K562 (cell line): ENCODE measurements around the gene P2RX3. TPM values are rescaled to one million over a fixed set of nuclear protein-coding genes. Genes with fewer than 3 reads are reported as not detected.

Experiments
- ATAC-seq: fragments of 200-7000 bp; cut with Tn5 transposase; 3 replicates; pipeline ENCODE4 v1.9.1; 2020; ENCODE audit warnings: moderate library complexity
- BruUV-seq: library from RNA; stranded (reverse); fragments of 400-500 nt; replicated peaks from 2 replicates; lab custom pipeline; 2021; lab: Mats Ljungman, UMichigan
- CTCF ChIA-PET: fragments of 300-600 bp; formaldehyde crosslinking; extraction: SDS; loops from one replicate; lab custom pipeline; 2021; ENCODE audit warnings: low intra/inter-chr PET ratio; lab: Yijun Ruan, JAX
- POLR2A ChIA-PET: fragments of 300-600, 350-650 bp; sonication (Branson Sonifier 250); formaldehyde crosslinking; extraction: SDS; loops from one replicate; lab custom pipeline; 2021; ENCODE audit warnings: antibody characterized with exemption, inconsistent platforms; lab: Yijun Ruan, JAX
- DNase-seq, 4 experiments: peaks; one replicate each; pipeline versions ENCODE4 v3.0.0 to v3.0.0-alpha.2; 2011 to 2018; ENCODE audit warnings: low spot score in 3 of 4, mixed read lengths in 3 of 4; ENCODE audit errors: extremely low read depth in 1 of 4
- FAIRE-seq: peaks from 2 replicates; lab custom pipeline; 2011; peaks lifted over from hg19 to GRCh38; lab: Jason Lieb, UNC
- H2AFZ ChIP-seq: 2 replicates; pipeline ENCODE4 v1.6.0; 2011; ENCODE audit warnings: low read depth, low read length, control low read depth, inconsistent platforms
- H3K27ac ChIP-seq: fragments of 200-600 bp; 3 replicates; pipeline ENCODE4 v1.8.0; 2011; ENCODE audit warnings: low read depth, mild to moderate bottlenecking, control low read depth, inconsistent platforms, low read length, moderate library complexity, mixed read lengths; ENCODE audit errors: extremely low read depth
- H3K27me3 ChIP-seq, 2 experiments: fragments of 300-600 bp in 1 of 2; 2 replicates in 1 of 2; 3 replicates in 1 of 2; pipeline versions ENCODE4 v1.6.0 to v1.8.0; 2011; ENCODE audit warnings: inconsistent platforms in 2 of 2, low read length in 2 of 2, mild to moderate bottlenecking in 1 of 2, mixed read lengths in 1 of 2, moderate library complexity in 1 of 2; ENCODE audit not compliant: control insufficient read depth in 2 of 2, insufficient read depth in 2 of 2
- H3K36me3 ChIP-seq: fragments of 300-600 bp; 3 replicates; pipeline ENCODE4 v1.8.0; 2011; ENCODE audit warnings: mild to moderate bottlenecking, low read length, inconsistent platforms; ENCODE audit not compliant: control insufficient read depth, insufficient read depth
- H3K4me1 ChIP-seq, 2 experiments: fragments of 200-600 bp in 1 of 2; replicated peaks in 1 of 2; 2 replicates in 1 of 2; 3 replicates in 1 of 2; pipeline versions ENCODE4 v1.5.1 to v1.8.0; 2011; ENCODE audit warnings: inconsistent platforms in 2 of 2, low read length in 2 of 2, mild to moderate bottlenecking in 1 of 2, mixed read lengths in 1 of 2, moderate library complexity in 1 of 2; ENCODE audit not compliant: control insufficient read depth in 2 of 2, insufficient read depth in 2 of 2
- H3K4me2 ChIP-seq: 2 replicates; pipeline ENCODE4 v1.6.1; 2011; ENCODE audit warnings: low read length, control low read depth, inconsistent platforms, mixed read lengths; ENCODE audit not compliant: insufficient read depth
- H3K4me3 ChIP-seq: fragments of 200-600 bp; sonication (generic), shearing (Covaris generic); 2 replicates; pipeline ENCODE4 v1.5.1; 2016; ENCODE audit warnings: control low read depth, inconsistent platforms
- H3K79me2 ChIP-seq: fragments of 200-600 bp; 3 replicates; pipeline ENCODE4 v1.8.0; 2011; ENCODE audit warnings: low read length, inconsistent platforms; ENCODE audit not compliant: control insufficient read depth, insufficient read depth
- H3K9ac ChIP-seq, 2 experiments: 2 replicates each; pipeline versions ENCODE4 v1.6.0 to v1.6.1; 2011; ENCODE audit warnings: low read depth in 2 of 2, low read length in 2 of 2, control low read depth in 1 of 2, inconsistent platforms in 1 of 2, mild to moderate bottlenecking in 1 of 2, mixed read lengths in 1 of 2; ENCODE audit not compliant: insufficient read depth in 1 of 2
- H3K9me1 ChIP-seq: one replicate; pipeline ENCODE4 v1.6.0; 2011; ENCODE audit warnings: inconsistent platforms, mild to moderate bottlenecking, low read length, moderate library complexity; ENCODE audit not compliant: control insufficient read depth, insufficient read depth
- H3K9me3 ChIP-seq: replicated peaks from 2 replicates; pipeline ENCODE4 v1.5.1; 2011; ENCODE audit warnings: low read depth, low read length, inconsistent platforms; ENCODE audit not compliant: control insufficient read depth, insufficient read depth
- H4K20me1 ChIP-seq: replicated peaks from 2 replicates; pipeline ENCODE4 v1.6.1; 2011; ENCODE audit warnings: low read length, inconsistent platforms, mixed read lengths; ENCODE audit not compliant: control insufficient read depth, insufficient read depth
- ATF2 ChIP-seq: sonication (generic); formaldehyde crosslinking; IDR thresholded peaks from 2 replicates; pipeline ENCODE4 v1.8.1; 2022; ENCODE audit warnings: missing genetic modification reagents
- CCNT2 ChIP-seq: IDR thresholded peaks from 2 replicates; pipeline ENCODE4 v1.6.1; 2011; ENCODE audit warnings: borderline replicate concordance, low read depth, mild to moderate bottlenecking, moderate library complexity, mixed read lengths, low read length; ENCODE audit not compliant: insufficient read length; ENCODE audit errors: extremely low read depth
- CHAMP1 ChIP-seq: fragments of 450-650 bp; IDR thresholded peaks from 2 replicates; pipeline ENCODE4 v1.6.1; 2016; ENCODE audit warnings: mild to moderate bottlenecking
- FOXJ3 ChIP-seq: sonication (generic); formaldehyde crosslinking; IDR thresholded peaks from 2 replicates; pipeline ENCODE4 v1.4.0; 2020; ENCODE audit warnings: mild to moderate bottlenecking, missing genetic modification reagents
- MCM5 ChIP-seq: fragments of 450-650 bp; IDR thresholded peaks from 2 replicates; pipeline ENCODE4 v1.6.1; 2016; ENCODE audit warnings: low read depth
- MEIS2 ChIP-seq: fragments of 450-650 bp; IDR thresholded peaks from 2 replicates; pipeline ENCODE4 v1.6.1; 2014; ENCODE audit warnings: mild to moderate bottlenecking; ENCODE audit not compliant: partially characterized antibody
- NFIC ChIP-seq: fragments of 450-650 bp; IDR thresholded peaks from 2 replicates; pipeline ENCODE4 v1.6.1; 2017; ENCODE audit warnings: mild to moderate bottlenecking, inconsistent platforms
- PKNOX1 ChIP-seq: fragments of 450-650 bp; IDR thresholded peaks from 2 replicates; pipeline ENCODE4 v1.6.1; 2016
- POLR2AphosphoS2 ChIP-seq: IDR thresholded peaks from 2 replicates; pipeline ENCODE4 v1.6.1; 2012; ENCODE audit warnings: low read length, improper control_type of control experiment
- RUNX1 ChIP-seq: sonication (generic); IDR thresholded peaks from 2 replicates; pipeline ENCODE4 v1.6.1; 2016; ENCODE audit warnings: antibody characterized with exemption, low read depth
- THAP7 ChIP-seq: fragments of 250-450 bp; sonication (Bioruptor Pico); IDR thresholded peaks from 2 replicates; pipeline ENCODE4 v1.5.0; 2021
- XRCC4 ChIP-seq: IDR thresholded peaks from one replicate; pipeline ENCODE4 v1.6.1; 2011; ENCODE audit not compliant: insufficient read depth, insufficient read length; ENCODE audit errors: extremely low read depth
- ZNF740 ChIP-seq, 3 experiments: fragments of 200-800 bp in 1 of 3; sonication (Bioruptor generic) in 1 of 3; sonication (generic) in 1 of 3; formaldehyde crosslinking in 1 of 3; IDR thresholded peaks; 2 replicates each; pipeline versions ENCODE4 v1.6.1 to v1.8.0; 2016 to 2022; ENCODE audit warnings: mild to moderate bottlenecking in 2 of 3, missing compliant biosample characterization in 2 of 3, missing genetic modification characterization in 2 of 3, missing genetic modification reagents in 1 of 3
- WGBS: fragments of 100-300 bp; shearing (Covaris generic); methylation state at CpG from one replicate; pipeline ENCODE4 v1.1.6; 2016; ENCODE audit warnings: low coverage, mixed read lengths; ENCODE audit not compliant: insufficient coverage; ENCODE audit errors: missing lambda C conversion rate; 5-methylcytosine and 5-hydroxymethylcytosine counted together
- in situ Hi-C: fragments of 300-500 bp; cut with MboI; formaldehyde crosslinking; loops from 4 replicates; pipeline ENCODE4 v1.15.0; 2018; ENCODE audit warnings: inconsistent platforms, mixed read lengths
- intact Hi-C: fragments of 100-400 bp; cut with micrococcal nuclease; formaldehyde crosslinking; loops from 2 replicates; pipeline ENCODE4 v1.14.2; 2022
- polyA plus RNA-seq, 8 experiments: library from polyadenylated mRNA; depleted of rRNA in 4 of 8; stranded (reverse) in 5 of 8; unstranded in 3 of 8; fragments of >200 nt; fragmentation: Nextera tagmentation in 2 of 8; fragmentation: Illumina TruSeq in 1 of 8; extraction: Ambion mirVana in 2 of 8; extraction: Trizol in 1 of 8; gene quantifications; 2 replicates each; pipeline versions ENCODE4 v1.2.1 to v1.2.3, GENCODE V29; 2011 to 2014; ENCODE audit warnings: inconsistent platforms in 1 of 8, missing spikeins in 1 of 8
- total RNA-seq, 7 experiments: library from RNA; depleted of rRNA in 6 of 7; stranded (reverse); fragments of >200 nt in 6 of 7; fragmentation: Illumina TruSeq in 2 of 7; extraction: Trizol in 2 of 7; gene quantifications; 2 replicates each; pipeline versions ENCODE4 v1.2.1 to v1.2.3, GENCODE V29; 2011 to 2021; ENCODE audit warnings: low replicate concordance in 1 of 7

P2RX3 gene
- total and polyA plus RNA-seq, 9 of the 15 experiments (the other 6 are each of a cell fraction or from before 2014, with no cell fraction given) = not detected

- Histone ChIP-seq H3K9me3 (no peaks in the 10 kb centered on the region; the same call in 1 of the 2 replicates), H3K27ac (no peak overlapping the region), H3K4me2 (no peak overlapping the region), H3K4me3 (no peak overlapping the region), H3K36me3 (peaks cover 54% of the 10 kb centered on the region; the same call in 2 of the 3 replicates), H3K27me3 (no peaks in the 10 kb centered on the region), H2AFZ (no peak overlapping the region), H4K20me1 (0 out of 2 replicates have a peak, but pooled peaks cover 6% of the 10 kb centered on the region), H3K9me1 (no peaks in the 10 kb centered on the region), H3K9ac (peak overlapping the region in 1 of 2 experiments; percentile 68; a peak in 2 of 4 replicates), H3K4me1 (peaks cover 7 to 22% of the 10 kb centered on the region in 2 experiments; a peak in 4 of 5 replicates), H3K79me2 (no peaks in the 10 kb centered on the region; the same call in 2 of the 3 replicates)
- DNase-seq (peak in 1 of 4 experiments; percentile 47), ATAC-seq (peak; percentile 47), FAIRE-seq (no peak)
- BruUV-seq = no TSS peak
- intact Hi-C loops = no loop called here
- TF ChIP-seq THAP7 (no peak), ATF2 (CRISPR knock-in tag) (no peak), RUNX1 (no peak), XRCC4 (no peak), CHAMP1 (no peak), CCNT2 (no peak), POLR2AphosphoS2 (no peak), FOXJ3 (CRISPR knock-in tag) (no peak), MCM5 (no peak), NFIC (peak; percentile 89), PKNOX1 (peak; percentile 29; the same call in 1 of the 2 replicates), ZNF740 (CRISPR knock-in tag; IDR thresholded peaks at IDR 0.05) (no peak), ZNF740 (tag; IDR thresholded peaks at IDR 0.05) (no peak), MEIS2 (peak; percentile 48)
- ChIA-PET POLR2A (interaction anchor here (0.5 to 1.5 kb wide), 4 partner anchors 11 to 787 kb away, joined by 3 to 6 read pairs (median 3); no protein-coding TSS in a partner anchor), CTCF (no interaction called here)
- in situ Hi-C loops = no loop called here
- 72% methylated on average over 5 of the region's 8 CpGs for WGBS
These were observed 34.1 kb upstream of the P2RX3 start for GRCh38 chr11:57303990-57304579.
